ENCODE results near the gene CDK15. TPM values are rescaled to one million over a fixed set of nuclear protein-coding genes. Genes with fewer than 3 reads are reported as not detected.
A peak's percentile ranks its signal among the peaks of the same experiment; 100 is the strongest.
"Not testable (repeated sequence)": the region's sequence is repeated elsewhere in the genome, so short reads cannot be mapped to it uniquely, and the experiment has no call there.

CDK15 gene
- total RNA-seq, 1 donor from 2014 or later = 0.21 TPM

DNA sequence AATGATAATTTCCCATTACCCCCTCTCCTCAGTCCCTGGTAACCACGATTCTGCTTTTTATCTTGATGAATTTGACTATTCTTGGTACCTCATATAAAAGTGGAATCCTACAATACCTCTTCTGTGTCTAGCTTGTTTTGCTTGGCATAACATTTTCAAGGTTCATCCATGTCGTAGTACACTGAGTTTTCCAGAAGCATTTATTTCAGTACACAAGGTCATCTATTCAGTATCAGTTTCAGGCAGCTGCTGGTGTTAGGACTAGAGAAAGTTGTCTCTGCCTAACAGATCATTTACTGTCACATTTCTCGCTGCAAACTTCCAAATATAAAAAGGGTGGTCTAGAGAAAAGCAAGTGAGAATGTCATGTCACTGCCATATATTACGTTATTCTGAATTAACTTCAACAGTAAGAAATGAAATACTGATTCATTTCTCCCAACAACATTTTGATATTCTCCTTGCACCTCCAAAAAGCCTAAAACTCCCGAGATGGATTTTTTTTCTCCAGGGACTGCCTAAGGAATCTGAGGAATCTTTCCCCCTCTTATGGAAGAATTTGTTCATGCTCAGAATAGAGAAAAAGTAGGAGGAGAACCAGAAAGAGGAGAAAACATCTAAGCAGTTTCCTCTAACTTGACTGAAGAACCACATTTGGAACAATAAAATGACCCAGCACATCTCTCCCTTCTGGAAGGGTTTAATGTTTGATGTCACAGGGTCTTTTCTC, 36.0 kb downstream of the CDK15 start:
- H3K36me3 ChIP-seq (ENCODE audit: control insufficient read depth, insufficient read depth, low read length) = no peaks in the 10 kb centered on the region
- no peak overlapping the region for H3K4me3 ChIP-seq (ENCODE audit: low read depth, low read length)
- no peak for TF ChIP-seq CTCF (IDR thresholded peaks at IDR 0.05; ENCODE audit: insufficient read depth, low read length, poor library complexity, severe bottlenecking)
- no peaks in the 10 kb centered on the region for H3K27me3 ChIP-seq (ENCODE audit: control insufficient read depth, insufficient read depth, low read length)
- DNase-seq (ENCODE audit: low read depth) = no peak

GRCh38 chr2:201844922-201845321, 38.6 kb downstream of the CDK15 start:
- H3K36me3 ChIP-seq (ENCODE audit: control insufficient read depth, insufficient read depth, low read length); H3K27me3 ChIP-seq (ENCODE audit: control insufficient read depth, insufficient read depth, low read length); DNase-seq (ENCODE audit: low read depth); H3K4me3 ChIP-seq (ENCODE audit: low read depth, low read length): not testable (repeated sequence)

- H3K27me3 ChIP-seq (ENCODE audit: control insufficient read depth, insufficient read depth, low read length) = no peaks in the 10 kb centered on the region
- no peak for TF ChIP-seq CTCF (IDR thresholded peaks at IDR 0.05; ENCODE audit: insufficient read depth, low read length, poor library complexity, severe bottlenecking)
- no peak for DNase-seq (ENCODE audit: low read depth)
- no peak overlapping the region for H3K4me3 ChIP-seq (ENCODE audit: low read depth, low read length)
- H3K36me3 ChIP-seq (ENCODE audit: control insufficient read depth, insufficient read depth, low read length) = no peaks in the 10 kb centered on the region
These were observed 41.1 kb downstream of the CDK15 start for GRCh38 chr2:201847481-201847880.

DNA sequence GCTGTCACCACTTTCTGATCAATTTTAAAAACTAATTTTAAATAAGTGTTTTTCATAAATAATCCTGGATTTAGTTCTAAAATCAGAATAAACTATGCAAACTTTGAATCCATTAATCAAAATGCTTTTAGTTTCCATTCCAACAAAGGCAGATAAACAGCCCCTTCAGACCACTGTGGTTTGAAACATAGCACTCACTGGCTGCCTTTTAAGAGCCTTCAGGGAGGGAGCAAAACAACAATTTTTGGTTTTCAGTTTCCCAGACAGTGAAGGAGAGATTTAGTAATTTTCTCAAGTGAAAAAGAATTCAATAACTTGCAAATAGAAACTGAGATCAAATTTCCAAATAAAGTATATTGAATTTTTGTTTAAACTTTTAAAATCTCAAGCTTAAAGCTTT, 46.1 kb downstream of the CDK15 start:
- DNase-seq (ENCODE audit: low read depth) = no peak
- Histone ChIP-seq H3K36me3 (ENCODE audit: control insufficient read depth, insufficient read depth, low read length) (no peaks in the 10 kb centered on the region), H3K27me3 (ENCODE audit: control insufficient read depth, insufficient read depth, low read length) (no peaks in the 10 kb centered on the region), H3K4me3 (ENCODE audit: low read depth, low read length) (no peak overlapping the region)
- no peak for TF ChIP-seq CTCF (IDR thresholded peaks at IDR 0.05; ENCODE audit: insufficient read depth, low read length, poor library complexity, severe bottlenecking)

DNA sequence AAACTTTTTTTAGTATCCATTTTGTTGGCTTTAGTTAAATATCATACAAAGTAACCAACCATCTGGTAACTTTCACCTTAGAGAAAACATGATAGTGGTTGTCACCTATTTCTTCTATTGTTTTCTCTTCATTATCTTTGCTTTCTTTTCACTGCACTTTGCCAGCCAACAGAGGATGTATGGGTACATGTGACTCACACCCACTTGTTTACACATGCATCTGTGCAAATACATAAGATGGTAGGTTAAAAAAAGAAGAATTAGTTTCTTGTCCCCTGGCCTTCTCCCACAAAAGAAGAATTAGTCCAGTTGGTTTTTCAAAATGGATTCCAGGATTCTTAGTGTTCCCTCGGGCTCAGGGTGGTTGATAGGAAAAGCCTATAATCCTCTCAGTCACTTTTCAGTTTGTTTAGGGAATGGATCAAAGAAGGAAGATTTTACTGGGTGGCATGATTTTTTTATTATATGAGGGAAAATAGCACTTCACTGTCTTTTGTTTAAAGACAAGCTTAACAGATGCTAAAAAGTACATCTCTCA, 46.6 kb downstream of the CDK15 start:
- no peaks in the 10 kb centered on the region for H3K36me3 ChIP-seq (ENCODE audit: control insufficient read depth, insufficient read depth, low read length)
- no peak for DNase-seq (ENCODE audit: low read depth)
- no peak overlapping the region for H3K4me3 ChIP-seq (ENCODE audit: low read depth, low read length)
- TF ChIP-seq CTCF (IDR thresholded peaks at IDR 0.05; ENCODE audit: insufficient read depth, low read length, poor library complexity, severe bottlenecking) = no peak
- no peaks in the 10 kb centered on the region for H3K27me3 ChIP-seq (ENCODE audit: control insufficient read depth, insufficient read depth, low read length)

- Histone ChIP-seq H3K4me3 (ENCODE audit: low read depth, low read length) (no peak overlapping the region), H3K36me3 (ENCODE audit: control insufficient read depth, insufficient read depth, low read length) (no peaks in the 10 kb centered on the region), H3K27me3 (ENCODE audit: control insufficient read depth, insufficient read depth, low read length) (no peaks in the 10 kb centered on the region)
- no peak for TF ChIP-seq CTCF (IDR thresholded peaks at IDR 0.05; ENCODE audit: insufficient read depth, low read length, poor library complexity, severe bottlenecking)
- peak; percentile 93 for DNase-seq (ENCODE audit: low read depth)
These were observed 48.0 kb downstream of the CDK15 start for GRCh38 chr2:201854221-201854801.

All from kidney epithelial cell (primary cell).